Liver (tissue), 9 donors: ENCODE measurements around the gene PTK6. TPM values are rescaled to one million over a fixed set of nuclear protein-coding genes. Genes with fewer than 3 reads are reported as not detected.

ENCODE experiments used
- DNase-seq: peaks from one replicate; pipeline ENCODE4 v3.0.0-alpha.2; 2017; ENCODE audit warnings: low spot score
- H3K27ac ChIP-seq, 2 donors: one replicate each; pipeline ENCODE4 v1.7.0; 2013; ENCODE audit warnings: inconsistent platforms in 2 of 2, low read length in 2 of 2, control low read depth in 1 of 2, low read depth in 1 of 2, mild to moderate bottlenecking in 1 of 2
- H3K27me3 ChIP-seq, 4 donors: one replicate each; pipeline versions ENCODE4 v1.6.1 to v1.7.0; 2013; ENCODE audit warnings: low read length in 3 of 4, inconsistent platforms in 1 of 4, mild to moderate bottlenecking in 1 of 4, moderate library complexity in 1 of 4; ENCODE audit not compliant: control insufficient read depth in 4 of 4, insufficient read depth in 4 of 4
- H3K36me3 ChIP-seq, 4 donors: one replicate each; pipeline versions ENCODE4 v1.6.1 to v1.7.0; 2013; ENCODE audit warnings: low read length in 3 of 4, mild to moderate bottlenecking in 3 of 4, low read depth in 1 of 4, moderate library complexity in 1 of 4; ENCODE audit not compliant: control insufficient read depth in 4 of 4, insufficient read depth in 3 of 4
- H3K4me1 ChIP-seq, 4 donors: one replicate each; pipeline versions ENCODE4 v1.6.1 to v1.7.0; 2013; ENCODE audit warnings: low read length in 3 of 4, mild to moderate bottlenecking in 3 of 4, moderate library complexity in 1 of 4; ENCODE audit not compliant: control insufficient read depth in 4 of 4, insufficient read depth in 4 of 4
- H3K4me3 ChIP-seq, 3 donors: one replicate each; pipeline versions ENCODE4 v1.6.1 to v1.7.0; 2013; ENCODE audit warnings: low read length in 3 of 3, control low read depth in 1 of 3, low read depth in 1 of 3, mild to moderate bottlenecking in 1 of 3
- H3K9ac ChIP-seq, 2 donors: one replicate each; pipeline ENCODE4 v1.7.0; 2013; ENCODE audit warnings: low read length in 2 of 2, mild to moderate bottlenecking in 2 of 2, moderate library complexity in 2 of 2, control low read depth in 1 of 2, low read depth in 1 of 2
- H3K9me3 ChIP-seq, 4 donors: one replicate each; pipeline versions ENCODE4 v1.6.1 to v1.7.0; 2013; ENCODE audit warnings: low read length in 3 of 4; ENCODE audit not compliant: control insufficient read depth in 4 of 4
- CTCF ChIP-seq: fragments of 150-350 bp; IDR thresholded peaks from 2 replicates; pipeline ENCODE4 v1.5.1; 2017; ENCODE audit warnings: improper control_type of control experiment, low read depth, low read length; ENCODE audit not compliant: missing input control
- EGR1 ChIP-seq, 2 donors: IDR thresholded peaks; 2 replicates each; pipeline ENCODE4 v1.6.1; 2016 to 2018; ENCODE audit warnings: antibody characterized with exemption in 2 of 2, low read depth in 2 of 2
- FOXA1 ChIP-seq: IDR thresholded peaks from 2 replicates; pipeline ENCODE4 v1.6.1; 2016; ENCODE audit warnings: antibody characterized with exemption
- FOXA2 ChIP-seq: IDR thresholded peaks from 2 replicates; pipeline ENCODE4 v1.6.1; 2016; ENCODE audit warnings: antibody characterized with exemption
- GABPA ChIP-seq, 2 donors: IDR thresholded peaks in 1 of 2; conservative IDR thresholded peaks in 1 of 2; 2 replicates each; pipeline ENCODE4 v1.6.1; 2016; ENCODE audit warnings: antibody characterized with exemption in 2 of 2, mild to moderate bottlenecking in 1 of 2, moderate library complexity in 1 of 2
- HNF4A ChIP-seq, 2 donors: conservative IDR thresholded peaks; 2 replicates each; pipeline ENCODE4 v1.6.1; 2016; ENCODE audit warnings: antibody characterized with exemption in 2 of 2, mild to moderate bottlenecking in 2 of 2
- HNF4G ChIP-seq: IDR thresholded peaks from 2 replicates; pipeline ENCODE4 v1.6.1; 2016; ENCODE audit warnings: antibody characterized with exemption
- JUND ChIP-seq, 2 donors: IDR thresholded peaks; 2 replicates each; pipeline ENCODE4 v1.6.1; 2016; ENCODE audit warnings: antibody characterized with exemption in 2 of 2
- NR2F2 ChIP-seq: IDR thresholded peaks from 2 replicates; pipeline ENCODE4 v1.6.1; 2016; ENCODE audit warnings: antibody characterized with exemption
- RAD21 ChIP-seq, 2 donors: IDR thresholded peaks; 2 replicates each; pipeline ENCODE4 v1.6.1; 2016; ENCODE audit warnings: antibody characterized with exemption in 2 of 2, mild to moderate bottlenecking in 2 of 2
- REST ChIP-seq: IDR thresholded peaks from 2 replicates; pipeline ENCODE4 v1.6.1; 2016; ENCODE audit warnings: antibody characterized with exemption, mild to moderate bottlenecking
- RXRA ChIP-seq, 2 donors: IDR thresholded peaks; 2 replicates each; pipeline ENCODE4 v1.6.1; 2017 to 2018; ENCODE audit warnings: antibody characterized with exemption in 2 of 2, mild to moderate bottlenecking in 1 of 2
- SP1 ChIP-seq: IDR thresholded peaks from 2 replicates; pipeline ENCODE4 v1.6.1; 2018; ENCODE audit warnings: antibody characterized with exemption, mild to moderate bottlenecking
- YY1 ChIP-seq: IDR thresholded peaks from 2 replicates; pipeline ENCODE4 v1.6.1; 2016; ENCODE audit warnings: antibody characterized with exemption, mild to moderate bottlenecking
- ZBTB33 ChIP-seq: IDR thresholded peaks from 2 replicates; pipeline ENCODE4 v1.6.1; 2016; ENCODE audit warnings: antibody characterized with exemption
- WGBS: extraction: QIAGEN DNeasy Blood & Tissue Kit; methylation state at CpG from one replicate; pipeline ENCODE4 v1.1.7; 2013; 5-methylcytosine and 5-hydroxymethylcytosine counted together
- polyA plus RNA-seq, 2 donors: library from polyadenylated mRNA; stranded (reverse) in 1 of 2; unstranded in 1 of 2; fragments of 200-250 nt in 1 of 2; fragments of >200 nt in 1 of 2; fragmentation: Nextera tagmentation in 1 of 2; extraction: Ambion mirVana in 1 of 2; gene quantifications; one replicate each; pipeline versions ENCODE4 v1.2.1 to v1.2.3, GENCODE V29; 2013 to 2015
- total RNA-seq, 2 donors: library from RNA; depleted of rRNA; stranded (reverse); fragments of >200 nt; gene quantifications; one replicate each; pipeline ENCODE4 v1.2.3, GENCODE V29; 2014
- donor health status: healthy.
- donor health status: healthy.
- donor health status: healthy.
- donor health status: healthy.
- donor health status: healthy.

The PTK6 gene
- total and polyA plus RNA-seq, 4 donors: 0.05 to 1.2 (median 0.23) TPM

- 83% methylated on average over 26 of the region's 26 CpGs for WGBS
- Histone ChIP-seq H3K4me1 (peaks cover 3 to 15% (median 10%) of the 10 kb centered on the region in 4 donors), H3K27me3 (peaks cover 0 to 2% (median 0%) of the 10 kb centered on the region in 4 donors), H3K4me3 (no peak overlapping the region), H3K27ac (no peak overlapping the region), H3K36me3 (no peaks in the 10 kb centered on the region), H3K9ac (no peak overlapping the region), H3K9me3 (no peaks in the 10 kb centered on the region)
- DNase-seq: no peak
- TF ChIP-seq CTCF: no peak
- no peak for TF ChIP-seq NR2F2
- TF ChIP-seq RAD21 (IDR thresholded peaks at IDR 0.05): no peak
- TF ChIP-seq FOXA1: no peak
- no peak for TF ChIP-seq ZBTB33
- no peak for TF ChIP-seq EGR1 (IDR thresholded peaks at IDR 0.05; ENCODE audit: low read depth in 2 of 2)
- no peak for TF ChIP-seq SP1
Measured at GRCh38 chr20:63578224-63579016, 41.2 kb upstream of the PTK6 start.

- Histone ChIP-seq H3K4me3 (no peak overlapping the region), H3K27ac (peak overlapping the region in 1 of 2 donors; percentile 46), H3K36me3 (no peaks in the 10 kb centered on the region), H3K9me3 (no peaks in the 10 kb centered on the region), H3K4me1 (peaks cover 6 to 22% (median 16%) of the 10 kb centered on the region in 4 donors), H3K9ac (no peak overlapping the region), H3K27me3 (peaks cover 0 to 2% (median 0%) of the 10 kb centered on the region in 4 donors)
- TF ChIP-seq HNF4A (conservative IDR thresholded peaks at IDR 0.05): peak; percentile 37 to 73
- peak; percentile 19 to 57 for TF ChIP-seq RXRA (IDR thresholded peaks at IDR 0.05)
- TF ChIP-seq JUND (IDR thresholded peaks at IDR 0.05): no peak
- DNase-seq: no peak
- 47% methylated on average over 19 of the region's 19 CpGs for WGBS
Measured at GRCh38 chr20:63577317-63577894, 40.2 kb upstream of the PTK6 start.

- H3K9ac ChIP-seq: no peak overlapping the region
- H3K4me1 ChIP-seq: peaks cover 6 to 22% (median 16%) of the 10 kb centered on the region in 4 donors
- WGBS: 93% methylated on average over 7 of the region's 7 CpGs
- H3K27ac ChIP-seq: no peak overlapping the region
- no peak for DNase-seq
- peaks cover 0 to 2% (median 0%) of the 10 kb centered on the region in 4 donors for H3K27me3 ChIP-seq
- TF ChIP-seq ZBTB33 (no peak), FOXA1 (no peak), SP1 (no peak), HNF4G (no peak), REST (no peak), FOXA2 (no peak), HNF4A (conservative IDR thresholded peaks at IDR 0.05) (no peak), YY1 (no peak), GABPA (IDR thresholded peaks at IDR 0.05 in 1 of 2, conservative IDR thresholded peaks at IDR 0.05 in 1 of 2) (no peak)
- H3K4me3 ChIP-seq: no peak overlapping the region
- no peaks in the 10 kb centered on the region for H3K36me3 ChIP-seq
- no peaks in the 10 kb centered on the region for H3K9me3 ChIP-seq
Measured at GRCh38 chr20:63576311-63576710, 39.1 kb upstream of the PTK6 start.
